Endothelial cell (in vitro differentiated cells): ENCODE results near the gene BTN3A1. TPM values are rescaled to one million over a fixed set of nuclear protein-coding genes. Genes with fewer than 3 reads are reported as not detected.
"Not testable (repeated sequence)": the region's sequence is repeated elsewhere in the genome, so short reads cannot be mapped to it uniquely, and the experiment has no call there.

ENCODE experiments used
- DNase-seq: peaks from one replicate; pipeline ENCODE4 v3.0.0; 2021; ENCODE audit warnings: low spot score
- H3K27ac Mint-ChIP-seq: one replicate; pipeline ENCODE4 v1.8.0; 2021; ENCODE audit warnings: mixed read lengths, inconsistent platforms; ENCODE audit not compliant: unreplicated experiment
- H3K27me3 Mint-ChIP-seq: one replicate; pipeline ENCODE4 v1.8.0; 2021; ENCODE audit warnings: mild to moderate bottlenecking, moderate library complexity, mixed read lengths, inconsistent platforms; ENCODE audit not compliant: unreplicated experiment
- H3K36me3 Mint-ChIP-seq: one replicate; pipeline ENCODE4 v1.8.0; 2021; ENCODE audit warnings: mild to moderate bottlenecking, low read depth, mixed read lengths, inconsistent platforms; ENCODE audit not compliant: unreplicated experiment
- H3K4me1 Mint-ChIP-seq: one replicate; pipeline ENCODE4 v1.8.0; 2021; ENCODE audit warnings: mild to moderate bottlenecking, mixed read lengths, inconsistent platforms; ENCODE audit not compliant: unreplicated experiment
- H3K4me3 Mint-ChIP-seq: one replicate; pipeline ENCODE4 v1.8.0; 2021; ENCODE audit warnings: mild to moderate bottlenecking, mixed read lengths, inconsistent platforms; ENCODE audit not compliant: unreplicated experiment
- H3K9me3 Mint-ChIP-seq: one replicate; pipeline ENCODE4 v1.8.0; 2021; ENCODE audit warnings: mixed read lengths, inconsistent platforms; ENCODE audit not compliant: unreplicated experiment
- CTCF ChIP-seq: fragments of 200-600 bp; sonication (generic); IDR thresholded peaks from one replicate; pipeline ENCODE4 v1.5.0; 2021; ENCODE audit warnings: antibody characterized with exemption; ENCODE audit not compliant: unreplicated experiment
- total RNA-seq: library from RNA; stranded (reverse); fragmentation: NEBNext Ultra II Directional; extraction: Animal tissue kit (Norgen Biotek cat#: 25700); gene quantifications from one replicate; pipeline ENCODE4 v1.2.1, GENCODE V29; 2021; ENCODE audit not compliant: unreplicated experiment

BTN3A1 gene
- total RNA-seq, 1 donor from 2014 or later, result 7.1 TPM

- H3K9me3 Mint-ChIP-seq, result no peaks in the 10 kb centered on the region
- no peak overlapping the region for H3K27ac Mint-ChIP-seq
- H3K36me3 Mint-ChIP-seq, result peaks cover 12% of the 10 kb centered on the region
- H3K4me3 Mint-ChIP-seq, result no peak overlapping the region
- H3K4me1 Mint-ChIP-seq, result peaks cover 67% of the 10 kb centered on the region
- TF ChIP-seq CTCF, result no peak
- peaks cover 4% of the 10 kb centered on the region for H3K27me3 Mint-ChIP-seq
- no peak for DNase-seq
These were observed 53.4 kb downstream of the BTN3A1 start for GRCh38 chr6:26455357-26455970.

GRCh38 chr6:26457264-26457805 is 55.3 kb downstream of the BTN3A1 start:
- Mint-ChIP-seq H3K9me3 (no peaks in the 10 kb centered on the region), H3K36me3 (peaks cover 16% of the 10 kb centered on the region), H3K27me3 (peaks cover 4% of the 10 kb centered on the region), H3K27ac (peak overlapping the region; percentile 100), H3K4me1 (peaks cover 65% of the 10 kb centered on the region), H3K4me3 (peak overlapping the region; percentile 100)
- peak; percentile 31 for DNase-seq
- no peak for TF ChIP-seq CTCF

GRCh38 chr6:26457806-26458688 is 56.0 kb downstream of the BTN3A1 start, which contains the start of gene BTN2A1:
Gene BTN2A1, plus strand, starts transcription at chr6:26457955. Its CDS starts 682 bp downstream, at chr6:26458637.
- H3K4me1 Mint-ChIP-seq, result peaks cover 62% of the 10 kb centered on the region
- H3K4me3 Mint-ChIP-seq, result peak within 1 kb of the TSS; percentile 100
- peaks cover 4% of the 10 kb centered on the region for H3K27me3 Mint-ChIP-seq
- DNase-seq, result peak; percentile 71
- H3K27ac Mint-ChIP-seq, result peak within 1 kb of the TSS; percentile 100
- no peak for TF ChIP-seq CTCF
- peaks cover 22% of the 10 kb centered on the region for H3K36me3 Mint-ChIP-seq
- H3K9me3 Mint-ChIP-seq, result no peaks in the 10 kb centered on the region

- peak overlapping the region; percentile 85 for H3K4me3 Mint-ChIP-seq
- peaks cover 33% of the 10 kb centered on the region for H3K36me3 Mint-ChIP-seq
- no peak for TF ChIP-seq CTCF
- DNase-seq, result no peak
- H3K27me3 Mint-ChIP-seq, result peaks cover 4% of the 10 kb centered on the region
- H3K9me3 Mint-ChIP-seq, result no peaks in the 10 kb centered on the region
- no peak overlapping the region for H3K27ac Mint-ChIP-seq
- peaks cover 57% of the 10 kb centered on the region for H3K4me1 Mint-ChIP-seq
These were observed 57.1 kb downstream of the BTN3A1 start for GRCh38 chr6:26459023-26459810.

- H3K27me3 Mint-ChIP-seq, result peaks cover 11% of the 10 kb centered on the region
- not testable (repeated sequence) for DNase-seq, H3K9me3 Mint-ChIP-seq, H3K27ac Mint-ChIP-seq
- H3K36me3 Mint-ChIP-seq, result peaks cover 51% of the 10 kb centered on the region
- H3K4me3 Mint-ChIP-seq, result peak overlapping the region; percentile 54
- peaks cover 46% of the 10 kb centered on the region for H3K4me1 Mint-ChIP-seq
These were observed 59.3 kb downstream of the BTN3A1 start for GRCh38 chr6:26461353-26461752.
